MM.1S (cell line): ENCODE data around the gene PODNL1.

ENCODE experiments used
- DNase-seq: peaks from one replicate; pipeline ENCODE4 v3.0.0-alpha.2; 2015
- H2AFZ ChIP-seq: fragments of 300-600 bp; sonication (generic); 2 replicates; pipeline ENCODE4 v1.6.0; 2016; ENCODE audit warnings: antibody characterized with exemption, low read length
- H3F3A ChIP-seq: fragments of 300-600 bp; sonication (generic); 2 replicates; pipeline ENCODE4 v1.6.1; 2016; ENCODE audit warnings: mild to moderate bottlenecking, antibody characterized with exemption, low read length, moderate library complexity, mixed read lengths; ENCODE audit not compliant: insufficient read depth
- H3K27ac ChIP-seq: fragments of 300-600 bp; sonication (generic); 2 replicates; pipeline ENCODE4 v1.5.1; 2016; ENCODE audit warnings: mild to moderate bottlenecking, low read length
- H3K27me3 ChIP-seq: fragments of 300-600 bp; sonication (generic); replicated peaks from 2 replicates; pipeline ENCODE4 v1.6.0; 2016; ENCODE audit warnings: low read length; ENCODE audit not compliant: insufficient read depth
- H3K36me3 ChIP-seq: fragments of 300-600 bp; sonication (generic); replicated peaks from 2 replicates; pipeline ENCODE4 v1.6.1; 2016; ENCODE audit warnings: mild to moderate bottlenecking, low read length, mixed read lengths; ENCODE audit not compliant: insufficient read depth
- H3K4me1 ChIP-seq: fragments of 300-600 bp; sonication (generic); 2 replicates; pipeline ENCODE4 v1.6.1; 2016; ENCODE audit warnings: low read length, mixed read lengths
- H3K4me2 ChIP-seq: fragments of 300-600 bp; sonication (generic); 2 replicates; pipeline ENCODE4 v1.6.0; 2016; ENCODE audit warnings: low read depth, low read length
- H3K4me3 ChIP-seq: fragments of 300-600 bp; sonication (generic); 2 replicates; pipeline ENCODE4 v1.5.1; 2016; ENCODE audit warnings: low read length, mixed read lengths
- H3K79me2 ChIP-seq: fragments of 300-600 bp; sonication (generic); 2 replicates; pipeline ENCODE4 v1.6.1; 2016; ENCODE audit warnings: mixed run types, low read length, mixed read lengths
- H3K9ac ChIP-seq: fragments of 300-600 bp; sonication (generic); 2 replicates; pipeline ENCODE4 v1.6.1; 2016; ENCODE audit warnings: low read length, mixed read lengths
- H3K9me2 ChIP-seq: fragments of 300-600 bp; sonication (generic); replicated peaks from 2 replicates; pipeline ENCODE4 v1.6.1; 2016; ENCODE audit warnings: mild to moderate bottlenecking, low read length, mixed read lengths; ENCODE audit not compliant: insufficient read depth
- H3K9me3 ChIP-seq: fragments of 300-600 bp; sonication (generic); replicated peaks from 2 replicates; pipeline ENCODE4 v1.6.1; 2016; ENCODE audit warnings: mild to moderate bottlenecking, low read length, mixed read lengths; ENCODE audit not compliant: insufficient read depth
- H4K20me1 ChIP-seq: fragments of 300-600 bp; sonication (generic); 2 replicates; pipeline ENCODE4 v1.6.1; 2016; ENCODE audit warnings: mild to moderate bottlenecking, low read length, moderate library complexity, mixed read lengths; ENCODE audit not compliant: insufficient read depth
- CTCF ChIP-seq: fragments of 300-600 bp; sonication (generic); IDR thresholded peaks from 2 replicates; pipeline ENCODE4 v1.5.1; 2016; ENCODE audit warnings: antibody characterized with exemption, low read length, mixed read lengths
- EZH2 ChIP-seq: fragments of 300-600 bp; sonication (generic); optimal IDR thresholded peaks from 2 replicates; pipeline ENCODE3; 2017; ENCODE audit warnings: low read depth, mild to moderate bottlenecking, antibody characterized with exemption, low read length, mixed read lengths
- EZH2phosphoT487 ChIP-seq: fragments of 300-600 bp; sonication (generic); IDR thresholded peaks from 2 replicates; pipeline ENCODE4 v1.6.1; 2018; ENCODE audit warnings: antibody characterized with exemption, low read length

Gene PODNL1

GRCh38 chr19:13961826-13962698, 23.8 kb upstream of the PODNL1 start:
- H2AFZ ChIP-seq = no peak overlapping the region
- no peaks in the 10 kb centered on the region for H3F3A ChIP-seq
- no peak overlapping the region for H3K9ac ChIP-seq
- TF ChIP-seq CTCF (no peak), EZH2 (no peak), EZH2phosphoT487 (no peak)
- no peaks in the 10 kb centered on the region for H4K20me1 ChIP-seq
- no peak for DNase-seq
- no peak overlapping the region for H3K27ac ChIP-seq
- no peaks in the 10 kb centered on the region for H3K36me3 ChIP-seq
- no peak overlapping the region for H3K4me3 ChIP-seq
- H3K79me2 ChIP-seq = no peaks in the 10 kb centered on the region
- H3K9me2 ChIP-seq = no peaks in the 10 kb centered on the region
- no peak overlapping the region for H3K4me2 ChIP-seq
- no peaks in the 10 kb centered on the region for H3K27me3 ChIP-seq
- H3K9me3 ChIP-seq = no peaks in the 10 kb centered on the region
- no peaks in the 10 kb centered on the region for H3K4me1 ChIP-seq

- Histone ChIP-seq H3K9me2 (no peaks in the 10 kb centered on the region), H4K20me1 (no peaks in the 10 kb centered on the region), H3F3A (no peaks in the 10 kb centered on the region), H3K27me3 (no peaks in the 10 kb centered on the region), H3K4me1 (no peaks in the 10 kb centered on the region), H2AFZ (no peak overlapping the region), H3K36me3 (no peaks in the 10 kb centered on the region), H3K4me3 (no peak overlapping the region), H3K4me2 (no peak overlapping the region), H3K9me3 (no peaks in the 10 kb centered on the region), H3K79me2 (no peaks in the 10 kb centered on the region), H3K27ac (no peak overlapping the region), H3K9ac (no peak overlapping the region)
- TF ChIP-seq EZH2phosphoT487 = no peak
- no peak for DNase-seq
Observed at GRCh38 chr19:13960863-13961784, 22.9 kb upstream of the PODNL1 start.

- Histone ChIP-seq H3K79me2 (no peaks in the 10 kb centered on the region), H4K20me1 (no peaks in the 10 kb centered on the region), H3K9me2 (no peaks in the 10 kb centered on the region), H3K27me3 (no peaks in the 10 kb centered on the region), H3K27ac (no peak overlapping the region), H3K9ac (no peak overlapping the region), H3K4me2 (no peak overlapping the region), H3K36me3 (no peaks in the 10 kb centered on the region), H3K9me3 (no peaks in the 10 kb centered on the region), H3K4me1 (no peaks in the 10 kb centered on the region), H2AFZ (no peak overlapping the region), H3K4me3 (no peak overlapping the region), H3F3A (no peaks in the 10 kb centered on the region)
- TF ChIP-seq EZH2 (no peak), CTCF (peak; percentile 16)
- DNase-seq = no peak
Observed at GRCh38 chr19:13959962-13960862, 22.0 kb upstream of the PODNL1 start.
